Measurements from ENCODE around the gene ITIH2. TPM values are rescaled to one million over a fixed set of nuclear protein-coding genes. Genes with fewer than 3 reads are reported as not detected.
"Not testable (repeated sequence)": the region's sequence is repeated elsewhere in the genome, so short reads cannot be mapped to it uniquely, and the experiment has no call there.

Gene ITIH2
- total RNA-seq, 2 donors from 2014 or later, result not detected

DNA sequence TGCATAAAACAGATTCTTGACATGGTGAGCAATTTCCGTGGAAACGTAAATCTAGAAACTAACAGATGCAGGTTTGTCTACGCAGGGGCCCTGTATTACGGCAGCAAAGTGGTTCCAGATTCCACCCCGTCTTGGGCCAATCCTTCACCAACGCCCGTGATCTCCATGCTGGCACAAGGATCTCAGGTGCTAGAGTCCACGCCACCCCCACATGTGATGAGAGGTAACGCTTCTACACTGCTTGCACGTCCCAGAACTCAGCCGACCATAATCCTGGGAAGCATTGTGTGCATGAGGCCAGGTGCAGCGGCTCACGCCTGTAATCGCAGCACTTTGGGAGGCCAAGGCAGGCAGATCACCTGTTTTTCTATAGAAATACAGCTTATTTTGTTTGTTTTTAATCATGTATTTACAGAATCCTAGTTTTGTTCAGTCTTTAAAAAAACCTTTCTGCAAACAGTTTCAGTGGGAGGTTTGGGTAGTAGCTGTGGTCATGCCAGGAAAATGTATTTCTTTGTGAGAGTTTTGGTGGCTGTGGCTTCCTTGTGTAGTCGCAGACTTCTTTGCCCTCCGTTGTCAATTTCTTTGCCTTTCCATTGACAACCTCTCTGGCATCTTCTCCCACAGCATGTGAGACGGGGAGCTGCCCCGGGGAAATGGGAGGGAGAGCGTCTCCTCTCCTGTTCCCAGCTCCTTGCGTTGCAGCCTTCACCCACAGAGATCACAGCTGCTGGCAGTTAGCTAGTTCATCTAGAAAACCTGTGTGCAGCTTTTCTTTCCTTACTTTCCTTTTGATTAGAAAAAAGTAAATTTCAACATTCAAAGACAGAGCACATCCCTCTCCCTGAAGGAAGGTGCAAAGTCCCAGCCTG lies 35.7 kb downstream of the ITIH2 start:
- TF ChIP-seq POLR2A (IDR thresholded peaks at IDR 0.05), result no peak
- TF ChIP-seq, protein P1, sequence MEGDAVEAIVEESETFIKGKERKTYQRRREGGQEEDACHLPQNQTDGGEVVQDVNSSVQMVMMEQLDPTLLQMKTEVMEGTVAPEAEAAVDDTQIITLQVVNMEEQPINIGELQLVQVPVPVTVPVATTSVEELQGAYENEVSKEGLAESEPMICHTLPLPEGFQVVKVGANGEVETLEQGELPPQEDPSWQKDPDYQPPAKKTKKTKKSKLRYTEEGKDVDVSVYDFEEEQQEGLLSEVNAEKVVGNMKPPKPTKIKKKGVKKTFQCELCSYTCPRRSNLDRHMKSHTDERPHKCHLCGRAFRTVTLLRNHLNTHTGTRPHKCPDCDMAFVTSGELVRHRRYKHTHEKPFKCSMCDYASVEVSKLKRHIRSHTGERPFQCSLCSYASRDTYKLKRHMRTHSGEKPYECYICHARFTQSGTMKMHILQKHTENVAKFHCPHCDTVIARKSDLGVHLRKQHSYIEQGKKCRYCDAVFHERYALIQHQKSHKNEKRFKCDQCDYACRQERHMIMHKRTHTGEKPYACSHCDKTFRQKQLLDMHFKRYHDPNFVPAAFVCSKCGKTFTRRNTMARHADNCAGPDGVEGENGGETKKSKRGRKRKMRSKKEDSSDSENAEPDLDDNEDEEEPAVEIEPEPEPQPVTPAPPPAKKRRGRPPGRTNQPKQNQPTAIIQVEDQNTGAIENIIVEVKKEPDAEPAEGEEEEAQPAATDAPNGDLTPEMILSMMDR (IDR thresholded peaks at IDR 0.05), result no peak
- Histone ChIP-seq H3K4me3 (no peak overlapping the region), H3K9me3 (no peaks in the 10 kb centered on the region), H3K27ac (no peak overlapping the region), H3K36me3 (replicated peaks in 1 of 2; ENCODE audit: insufficient read depth in 1 of 2, low read depth in 2 of 2) (no peaks in the 10 kb centered on the region), H3K4me1 (no peaks in the 10 kb centered on the region), H3K27me3 (no peaks in the 10 kb centered on the region)
- 64 to 73% methylated on average over 16 to 20 of the region's 20 CpGs for WGBS, 2 donors
- DNase-seq (no peak), ATAC-seq (no peak)
- intact Hi-C loops (cut with DNase I), result no loop called here

- Histone ChIP-seq H3K4me3 (no peak overlapping the region), H3K27ac (no peak overlapping the region), H3K36me3 (replicated peaks in 1 of 2; ENCODE audit: insufficient read depth in 1 of 2, low read depth in 2 of 2) (no peaks in the 10 kb centered on the region), H3K4me1 (no peaks in the 10 kb centered on the region), H3K9me3 (no peaks in the 10 kb centered on the region), H3K27me3 (no peaks in the 10 kb centered on the region)
- intact Hi-C loops (cut with DNase I), result no loop called here
- WGBS, 2 donors, result 81 to 82% methylated on average over 8 of the region's 8 CpGs
- TF ChIP-seq POLR2A (IDR thresholded peaks at IDR 0.05), result no peak
- TF ChIP-seq, protein P1 (IDR thresholded peaks at IDR 0.05), result no peak
- no peak for ATAC-seq
- DNase-seq, result no peak
These were observed 41.2 kb downstream of the ITIH2 start for GRCh38 chr10:7744307-7744706.

DNA sequence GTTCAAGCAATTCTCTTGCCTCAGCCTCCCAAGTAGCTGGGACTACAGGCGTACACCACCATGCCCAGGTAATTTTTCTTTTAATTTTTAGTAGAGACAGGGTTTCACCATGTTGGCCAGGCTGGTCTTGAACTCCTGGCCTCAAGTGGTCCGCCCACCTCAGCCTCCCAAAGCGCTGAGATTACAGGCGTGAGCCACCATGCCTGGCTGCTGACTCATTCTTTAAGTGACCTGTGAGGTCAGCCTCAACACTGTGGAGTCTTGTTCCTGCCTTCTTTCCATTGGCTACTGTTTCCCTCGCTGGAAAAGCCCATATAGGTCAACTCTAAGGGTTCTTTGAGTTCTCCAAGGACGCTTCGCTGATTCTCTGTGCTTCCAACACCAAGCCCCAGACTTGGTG lies 45.5 kb downstream of the ITIH2 start:
- WGBS, 2 donors, result 91 to 92% methylated on average over 7 of the region's 7 CpGs

DNA sequence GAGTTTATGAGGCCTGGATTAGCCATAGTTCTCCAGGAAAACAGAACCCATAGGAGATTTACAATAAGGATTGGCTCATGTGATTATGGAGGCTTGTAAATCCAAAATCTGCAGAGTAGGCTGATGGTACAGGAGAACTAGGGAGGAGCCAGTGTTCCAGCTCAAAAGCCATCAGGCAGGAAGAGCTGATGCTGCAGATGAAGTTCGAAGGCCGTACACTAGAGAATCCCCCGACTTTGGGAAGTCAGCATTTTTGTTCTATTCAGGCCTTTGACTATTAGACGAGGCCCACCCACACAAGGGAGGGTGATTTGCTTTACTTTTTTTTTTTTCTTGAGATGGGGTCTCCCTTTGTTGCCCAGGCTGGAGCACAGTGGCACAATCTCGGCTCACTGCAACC lies 47.1 kb downstream of the ITIH2 start:
- intact Hi-C loops (cut with DNase I), result no loop called here

More for the DNA sequence above, 45.5 kb downstream of the ITIH2 start:
- peaks cover 5 to 11% of the 10 kb centered on the region in 2 donors for H3K36me3 ChIP-seq (replicated peaks in 1 of 2; ENCODE audit: insufficient read depth in 1 of 2, low read depth in 2 of 2)
- intact Hi-C loops (cut with DNase I); DNase-seq; ATAC-seq; H3K4me1 ChIP-seq; H3K27ac ChIP-seq; H3K27me3 ChIP-seq; H3K4me3 ChIP-seq; H3K9me3 ChIP-seq: not testable (repeated sequence)

DNA sequence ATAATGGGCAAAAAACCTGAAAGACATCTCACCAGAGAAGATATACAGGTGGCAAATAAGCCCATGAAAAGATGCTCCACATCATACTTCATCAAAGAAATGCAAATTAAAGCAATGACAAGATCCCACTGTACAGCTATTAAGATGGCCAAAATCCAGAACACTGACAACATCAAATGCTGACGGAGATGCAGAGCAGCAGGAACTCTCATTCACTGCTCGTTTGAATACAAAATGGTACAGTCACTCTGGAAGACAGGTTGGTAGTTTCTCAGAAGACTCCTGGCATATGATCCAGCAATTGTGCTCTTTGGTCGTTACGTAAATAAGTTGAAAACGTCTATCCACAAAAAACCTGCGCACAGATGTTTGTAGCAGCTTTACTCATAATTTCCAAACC lies 49.1 kb downstream of the ITIH2 start:
- H3K27ac ChIP-seq, result no peak overlapping the region
- no peaks in the 10 kb centered on the region for H3K27me3 ChIP-seq
- H3K4me1 ChIP-seq, result no peaks in the 10 kb centered on the region
- intact Hi-C loops (cut with DNase I), result no loop called here
- DNase-seq, result no peak
- H3K36me3 ChIP-seq (replicated peaks in 1 of 2; ENCODE audit: insufficient read depth in 1 of 2, low read depth in 2 of 2), result peaks cover 5 to 11% of the 10 kb centered on the region in 2 donors
- WGBS, 2 donors, result 87 to 88% methylated on average over 6 of the region's 6 CpGs
- H3K9me3 ChIP-seq, result no peaks in the 10 kb centered on the region
- no peak overlapping the region for H3K4me3 ChIP-seq
- TF ChIP-seq, protein P1 (IDR thresholded peaks at IDR 0.05), result no peak
- no peak for TF ChIP-seq POLR2A (IDR thresholded peaks at IDR 0.05)
- ATAC-seq, result no peak

More for the DNA sequence above, 47.1 kb downstream of the ITIH2 start:
- Histone ChIP-seq H3K4me1 (no peaks in the 10 kb centered on the region), H3K4me3 (no peak overlapping the region), H3K9me3 (no peaks in the 10 kb centered on the region), H3K27me3 (no peaks in the 10 kb centered on the region), H3K27ac (no peak overlapping the region), H3K36me3 (replicated peaks in 1 of 2; ENCODE audit: insufficient read depth in 1 of 2, low read depth in 2 of 2) (peaks cover 5 to 11% of the 10 kb centered on the region in 2 donors)
- DNase-seq (no peak), ATAC-seq (no peak)
- WGBS, 2 donors, result 88 to 89% methylated on average over 5 of the region's 5 CpGs
- no peak for TF ChIP-seq POLR2A (IDR thresholded peaks at IDR 0.05)
- TF ChIP-seq, protein P1 (IDR thresholded peaks at IDR 0.05), result no peak
